HG02970 (cell line): ENCODE results near the gene ING4.
"Not testable (repeated sequence)": the region's sequence is repeated elsewhere in the genome, so short reads cannot be mapped to it uniquely, and the experiment has no call there.

Experiments used
- ATAC-seq: cut with Tn5 transposase; IDR thresholded peaks from one replicate; pipeline ENCODE4 v1.9.1; 2021; ENCODE audit warnings: mild to moderate bottlenecking, moderate library complexity, moderate number of reproducible peaks; ENCODE audit not compliant: unreplicated experiment, low FRiP score

The ING4 gene

DNA sequence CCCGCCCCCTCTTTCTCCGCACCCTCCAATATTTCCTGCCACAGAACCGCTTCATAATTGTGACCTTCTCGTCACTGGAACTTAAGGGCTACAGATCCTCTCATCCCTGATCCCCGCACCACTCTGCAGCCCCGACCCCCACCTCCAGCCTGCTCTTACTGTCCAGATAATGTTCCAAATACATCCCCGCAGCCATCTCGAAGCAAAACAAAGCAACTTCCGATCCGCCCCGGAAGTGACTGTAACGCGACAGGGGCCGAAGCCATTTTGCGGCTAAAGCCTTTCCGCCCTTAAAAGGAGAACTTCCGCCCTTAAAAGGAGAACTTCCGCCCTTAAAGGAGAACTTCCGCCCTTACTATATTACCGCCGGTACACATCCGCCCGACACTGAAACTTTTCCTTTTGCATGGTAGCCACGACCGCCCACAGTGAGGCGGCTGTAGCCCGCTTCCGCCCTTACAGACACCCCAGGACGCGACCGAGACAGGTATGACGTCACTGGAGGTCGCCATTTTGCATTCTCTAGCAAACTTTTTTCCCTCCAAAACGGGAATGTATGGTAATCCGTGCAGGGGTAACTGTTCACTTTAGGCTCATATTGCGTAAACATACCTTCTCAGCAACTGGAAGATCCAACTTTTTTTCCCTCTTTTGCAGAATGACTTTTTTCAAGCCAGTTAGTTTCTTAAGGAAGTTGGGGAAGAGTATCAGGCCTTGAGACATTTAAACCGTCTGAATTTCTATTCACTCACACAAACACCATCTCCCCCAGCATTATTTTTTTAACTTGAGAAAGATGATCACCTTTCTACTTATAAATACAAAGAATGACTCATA lies at the start of gene ING4:
TSS of gene ING4 (minus strand) at position 214 of the 837 bp plus-strand sequence. CDS start at position 196, 18 bp downstream.
- peak; percentile 95 for ATAC-seq

DNA sequence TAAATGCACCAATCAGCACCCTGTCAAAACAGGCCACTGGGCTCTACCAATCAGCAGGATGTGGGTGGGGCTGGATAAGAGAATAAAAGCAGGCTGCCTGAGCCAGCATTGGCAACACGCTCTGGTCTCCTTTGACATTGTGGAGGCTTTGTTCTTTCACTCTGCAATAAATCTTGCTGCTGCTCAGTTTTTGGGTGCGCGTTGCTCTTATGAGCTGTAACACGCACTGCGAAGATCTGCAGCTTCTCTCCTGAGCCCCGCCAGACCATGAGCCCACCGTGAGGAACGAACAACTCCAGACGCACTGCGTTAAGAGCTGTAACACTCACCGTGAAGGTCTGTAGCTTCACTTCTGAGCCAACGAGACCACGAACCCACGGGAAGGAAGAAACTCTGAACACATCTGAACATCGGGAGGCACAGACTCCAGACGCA lies 46.1 kb upstream of the ING4 start:
- ATAC-seq, result no peak

DNA sequence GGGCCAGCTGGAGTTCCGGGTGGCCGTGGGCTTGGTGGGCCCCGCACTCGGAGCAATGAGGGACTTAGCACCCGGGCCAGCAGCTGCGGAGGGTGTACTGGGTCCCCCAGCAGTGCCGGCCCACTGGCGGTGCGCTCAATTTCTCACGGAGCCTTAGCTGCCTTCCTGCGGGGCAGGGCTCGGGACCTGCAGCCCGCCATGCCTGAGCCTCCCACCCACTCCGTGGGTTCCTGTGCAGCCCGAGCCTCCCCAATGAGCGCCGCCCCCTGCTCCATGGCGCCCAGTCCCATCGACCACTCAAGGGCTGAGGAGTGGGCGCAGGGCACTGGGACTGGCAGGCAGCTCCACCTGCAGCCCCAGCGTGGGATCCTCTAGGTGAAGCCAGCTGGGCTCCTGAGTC lies 45.4 kb upstream of the ING4 start:
- ATAC-seq, result not testable (repeated sequence)

DNA sequence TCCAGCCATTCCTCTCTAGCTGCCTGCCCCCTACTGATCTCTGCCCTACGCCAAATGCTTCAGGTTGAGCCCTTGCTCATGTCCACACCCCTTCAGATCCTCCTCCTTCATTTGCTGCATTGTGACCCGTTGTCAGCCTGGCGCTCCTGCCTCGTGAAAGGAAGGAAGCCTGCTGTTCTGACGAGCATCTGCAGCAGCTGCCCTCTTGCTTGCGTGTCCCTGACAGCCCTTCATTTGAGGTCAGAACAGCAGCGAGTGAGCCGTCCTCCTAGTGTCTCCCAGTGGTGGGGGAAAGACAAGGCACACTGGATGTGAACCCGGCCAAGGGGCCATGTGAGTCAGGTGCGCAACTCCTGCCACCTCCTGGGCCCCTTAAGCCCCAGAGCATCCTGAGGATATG lies 40.7 kb upstream of the ING4 start:
- ATAC-seq, result no peak

DNA sequence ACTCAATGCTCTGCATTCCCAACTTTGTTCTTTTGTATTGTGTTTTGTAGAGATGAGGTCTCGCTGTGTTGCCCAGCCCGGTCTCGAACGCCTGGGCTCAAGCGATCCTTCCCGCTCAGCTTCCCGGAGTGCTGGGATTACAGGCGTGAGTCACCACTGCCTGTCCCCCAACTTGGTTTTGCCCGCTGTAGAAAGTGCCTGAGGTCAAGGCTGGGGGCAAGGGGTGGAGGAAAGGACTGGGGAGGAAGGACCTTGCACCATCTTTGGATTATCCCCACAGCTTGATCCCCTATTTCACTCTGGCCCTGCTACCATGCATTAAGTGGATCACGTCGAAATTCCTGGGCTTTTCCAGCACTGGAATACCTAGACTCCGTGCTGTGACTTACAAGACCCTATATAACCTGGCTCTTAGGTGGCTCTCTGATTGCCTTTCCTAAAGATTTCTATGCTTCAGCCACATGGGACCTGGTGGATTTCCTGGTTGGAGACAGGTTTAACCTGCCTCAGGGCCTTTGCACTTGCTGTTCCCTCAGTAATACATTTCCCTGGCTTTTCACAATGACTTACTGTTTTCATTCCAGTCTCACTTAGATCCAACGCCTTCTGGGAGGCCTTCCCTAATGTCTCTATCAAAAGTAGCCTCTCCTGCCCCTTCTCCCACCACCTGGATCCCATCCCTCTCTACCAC lies 38.3 kb upstream of the ING4 start:
- no peak for ATAC-seq

DNA sequence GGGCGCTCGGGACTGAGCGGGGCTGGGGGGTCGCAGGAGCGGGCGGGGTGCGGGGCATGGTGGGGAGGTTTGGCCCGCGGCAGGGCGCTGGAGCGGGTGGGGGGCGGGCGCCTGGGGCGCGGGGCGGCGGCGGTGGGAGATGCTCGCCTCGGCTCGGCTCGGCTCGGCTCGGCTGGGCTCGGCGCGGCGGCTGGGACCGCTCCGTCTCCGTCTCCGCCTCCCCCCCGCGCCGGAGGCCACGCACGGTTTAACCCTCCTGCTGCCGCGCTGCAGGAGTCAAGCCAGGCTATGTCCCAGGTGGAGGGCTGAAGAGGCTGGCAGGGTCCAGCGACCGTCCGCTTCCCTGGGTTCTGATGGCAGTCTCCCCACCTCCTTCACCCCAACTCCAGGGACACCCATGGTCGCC lies 37.7 kb upstream of the ING4 start, which contains the start of gene PIANP:
TSS of gene PIANP (minus strand) at position 170 of the 406 bp plus-strand sequence. CDS start 2,754 bp downstream, outside the sequence.
- no peak for ATAC-seq

DNA sequence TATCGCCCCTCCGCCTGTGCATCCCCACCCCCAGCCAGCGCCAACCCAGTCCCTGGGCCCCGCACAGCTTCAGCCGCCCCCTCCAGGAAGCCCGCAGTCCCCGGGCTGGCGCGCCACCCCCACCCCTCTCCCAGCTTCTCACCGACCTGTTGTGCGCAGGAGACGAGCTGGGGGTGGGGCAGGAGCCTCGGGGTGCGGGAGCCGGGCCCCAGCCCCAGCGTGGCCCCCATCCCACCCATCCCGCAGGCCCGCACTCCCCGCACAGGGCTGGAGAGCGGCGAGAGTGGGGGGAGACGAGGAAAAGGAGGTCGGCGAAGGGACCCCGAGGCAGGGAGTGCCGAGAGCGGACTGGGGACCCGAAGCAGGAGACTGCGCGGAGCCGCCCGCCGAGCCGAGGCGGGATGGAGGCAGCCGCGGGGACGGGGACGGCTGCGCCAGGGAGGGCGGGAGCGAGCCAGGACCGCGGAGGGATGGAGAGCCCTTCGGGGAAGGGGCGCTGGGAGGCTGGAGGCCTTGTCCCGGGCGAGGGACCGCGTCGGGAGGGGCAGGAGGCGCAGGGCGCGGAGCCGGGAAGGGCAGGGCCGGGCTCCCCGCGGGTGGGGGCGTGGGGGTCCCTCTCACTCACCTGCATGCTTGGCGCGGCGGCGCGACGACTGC lies 37.2 kb upstream of the ING4 start:
- ATAC-seq, result no peak

DNA sequence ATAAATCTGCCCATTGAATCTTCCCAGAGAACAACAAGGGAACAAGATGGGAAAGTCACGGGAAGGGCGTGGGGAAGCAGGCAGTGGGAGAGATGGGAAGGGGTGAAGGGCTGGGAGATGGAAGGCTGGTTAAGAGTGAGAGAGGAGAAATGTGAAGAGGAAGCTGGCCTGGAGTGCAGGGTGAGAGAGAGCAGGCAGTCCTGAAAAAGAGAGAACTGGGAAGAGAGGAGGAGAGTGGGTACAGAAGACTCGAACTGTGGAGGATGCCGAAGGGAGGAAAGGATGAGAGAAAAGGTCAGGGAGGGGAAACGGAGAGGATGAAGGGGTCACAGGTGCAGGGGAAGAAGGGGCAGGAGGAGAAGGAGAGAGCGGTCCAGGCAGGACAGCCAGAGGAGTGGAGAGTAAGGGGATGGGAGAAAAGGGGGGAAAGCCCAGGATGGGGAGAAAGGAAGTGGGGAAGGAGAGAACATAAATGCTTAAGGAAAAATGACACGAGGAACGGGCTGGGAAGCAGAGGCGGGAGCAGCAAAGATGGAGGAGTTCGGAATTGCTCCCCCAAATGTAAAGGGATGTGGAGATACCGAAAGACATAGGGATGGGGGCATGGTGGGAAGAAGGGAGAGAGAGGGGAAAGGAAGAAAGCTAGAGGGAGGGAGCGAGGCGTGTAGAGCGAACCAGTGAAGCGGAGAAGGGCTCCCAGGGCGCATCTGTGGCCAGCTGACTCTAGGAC lies 36.5 kb upstream of the ING4 start:
- no peak for ATAC-seq

DNA sequence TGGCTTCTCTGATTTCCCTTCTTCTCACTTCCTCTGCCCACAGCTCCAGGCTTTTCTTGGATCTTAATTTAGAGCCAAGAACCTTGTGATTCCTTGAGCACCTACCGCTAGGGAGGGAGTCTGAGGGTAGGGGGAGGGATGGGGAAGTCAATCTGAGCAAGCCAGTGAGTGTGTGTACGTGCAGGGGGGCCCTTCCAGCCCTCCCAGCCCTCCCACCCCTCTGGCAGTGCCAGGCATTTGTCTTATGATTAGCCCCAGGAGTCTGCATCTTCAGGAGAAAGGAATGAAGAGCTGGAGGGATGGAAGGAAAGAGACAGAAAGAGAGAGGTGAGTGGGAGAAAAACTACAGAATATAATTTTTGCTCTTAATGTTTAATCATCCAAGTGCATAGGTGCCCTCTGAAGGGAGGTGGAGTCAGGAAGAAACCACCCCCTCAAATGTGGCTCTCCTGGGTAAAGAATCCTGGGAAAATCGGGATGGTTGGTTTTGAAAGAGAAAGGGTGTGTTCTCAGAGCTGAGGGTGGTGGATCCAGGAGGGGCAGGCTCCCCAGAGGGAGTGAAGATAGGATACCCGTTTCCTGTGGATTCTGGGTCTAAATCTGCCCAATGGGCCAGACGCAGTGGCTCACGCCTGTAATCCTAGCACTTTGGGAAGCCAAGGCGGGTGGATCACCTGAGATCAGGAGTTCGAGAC lies 35.6 kb upstream of the ING4 start:
- no peak for ATAC-seq

DNA sequence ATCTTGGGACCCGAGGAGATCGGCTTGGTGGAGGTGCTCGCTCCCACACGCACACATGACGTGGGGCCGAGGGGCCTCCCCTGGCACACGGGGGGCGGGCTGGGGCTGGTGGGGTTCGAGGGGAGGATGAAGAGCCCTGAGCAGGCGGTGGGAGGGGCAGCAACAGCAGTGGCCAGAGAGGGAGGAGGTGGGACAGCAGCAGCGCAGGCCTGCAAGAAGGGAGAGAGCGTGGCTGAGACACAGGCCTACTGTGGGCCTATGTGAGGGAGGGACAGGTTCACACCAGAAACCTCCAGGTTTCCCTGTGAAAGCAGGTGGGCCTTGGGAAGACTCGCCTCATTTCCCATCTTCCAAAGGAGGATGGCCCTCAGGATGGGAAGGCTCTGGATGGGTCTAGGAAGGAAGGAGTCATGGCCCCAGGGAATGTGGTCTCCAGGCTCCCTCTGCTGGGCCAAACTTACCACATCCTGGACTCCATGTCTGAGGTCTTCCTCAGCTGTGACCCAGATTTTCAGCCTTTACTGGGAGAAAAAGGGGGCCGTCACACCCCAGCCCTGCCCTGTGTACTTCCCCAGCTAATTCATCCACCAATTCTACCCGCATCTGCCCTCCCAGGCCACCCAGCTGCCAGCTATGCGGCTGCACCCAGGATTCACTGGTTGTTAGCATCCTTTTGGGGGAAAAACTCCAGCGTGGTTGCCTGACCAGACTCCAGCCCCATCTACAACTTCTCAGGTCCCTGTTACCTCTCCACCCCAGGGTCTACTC lies 34.8 kb upstream of the ING4 start:
- no peak for ATAC-seq

DNA sequence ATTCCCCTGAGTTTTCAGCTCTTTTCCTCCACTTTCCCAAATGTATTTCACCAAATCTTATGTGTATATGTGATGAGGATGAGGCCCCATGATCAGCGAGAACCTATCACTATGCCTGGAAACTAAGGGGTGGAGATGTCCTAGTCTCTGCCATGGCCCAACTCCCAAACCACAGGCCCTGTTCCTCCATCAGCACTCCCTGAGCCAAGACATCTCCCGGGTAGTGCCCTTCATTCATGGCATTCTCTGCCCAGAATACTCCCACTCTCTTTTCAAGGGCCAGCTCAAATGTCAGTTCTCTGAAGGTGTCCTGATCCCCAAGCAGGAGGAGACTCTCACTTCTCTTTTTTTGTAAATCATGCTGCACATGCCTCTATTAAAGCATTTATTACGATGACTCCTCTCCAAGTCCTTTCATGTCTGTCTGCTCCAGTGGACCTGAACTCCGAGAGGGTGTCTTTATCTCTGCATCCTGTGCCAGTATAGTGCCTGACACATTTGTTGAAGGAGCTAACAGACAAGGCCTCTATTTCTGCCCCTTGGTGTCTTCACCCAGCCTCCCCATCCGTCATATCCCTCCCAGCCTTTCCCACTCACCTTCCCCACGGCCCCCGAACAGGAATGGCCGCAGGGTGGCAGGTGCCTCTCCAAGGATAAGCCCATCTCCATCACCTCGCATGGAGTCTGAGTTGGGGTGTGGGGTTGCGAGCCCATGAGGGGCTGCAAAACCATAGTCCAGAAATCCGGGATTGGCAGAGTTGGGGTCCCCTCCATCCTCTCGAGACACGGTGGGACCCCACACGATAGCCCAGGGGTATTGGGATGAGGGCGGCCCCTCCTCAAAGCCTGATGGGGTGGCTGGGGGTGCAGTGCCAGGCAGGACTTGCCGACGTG lies 34.0 kb upstream of the ING4 start:
- no peak for ATAC-seq

DNA sequence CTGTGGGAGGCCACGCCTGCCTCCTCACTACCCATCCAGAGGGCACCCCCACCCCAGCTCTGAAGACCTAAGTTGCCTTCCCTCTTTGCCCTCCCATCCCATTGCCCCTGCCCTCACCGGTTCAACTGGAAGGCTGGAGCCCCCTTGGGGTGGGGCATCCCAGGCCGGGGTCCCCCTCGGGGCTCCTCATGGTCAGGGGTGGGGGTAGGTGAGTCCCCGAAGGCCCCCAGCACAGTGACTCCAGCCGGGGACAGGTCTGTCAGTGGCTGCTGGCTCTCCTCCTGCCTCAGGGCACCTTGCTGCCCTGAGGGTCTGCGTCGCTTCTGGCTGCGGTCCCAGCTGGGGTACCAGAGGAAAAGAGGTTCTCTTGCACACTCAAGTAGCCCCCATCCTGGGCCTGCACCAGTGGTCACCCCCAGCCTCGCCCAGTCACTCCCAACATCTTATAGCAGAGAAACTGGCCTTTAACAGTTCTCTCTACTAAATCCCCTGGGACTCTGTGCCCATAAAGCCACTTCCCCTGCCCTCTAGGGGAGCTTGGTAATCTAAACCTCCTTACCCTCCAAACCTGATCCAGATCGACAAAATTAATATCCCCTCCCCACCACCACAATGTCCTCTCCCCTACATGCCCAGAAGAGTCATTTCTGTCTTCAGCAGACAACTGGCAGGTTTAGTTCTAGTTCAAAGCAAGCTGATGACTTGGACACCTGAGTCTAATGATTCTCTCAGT lies 32.6 kb upstream of the ING4 start:
- no peak for ATAC-seq

DNA sequence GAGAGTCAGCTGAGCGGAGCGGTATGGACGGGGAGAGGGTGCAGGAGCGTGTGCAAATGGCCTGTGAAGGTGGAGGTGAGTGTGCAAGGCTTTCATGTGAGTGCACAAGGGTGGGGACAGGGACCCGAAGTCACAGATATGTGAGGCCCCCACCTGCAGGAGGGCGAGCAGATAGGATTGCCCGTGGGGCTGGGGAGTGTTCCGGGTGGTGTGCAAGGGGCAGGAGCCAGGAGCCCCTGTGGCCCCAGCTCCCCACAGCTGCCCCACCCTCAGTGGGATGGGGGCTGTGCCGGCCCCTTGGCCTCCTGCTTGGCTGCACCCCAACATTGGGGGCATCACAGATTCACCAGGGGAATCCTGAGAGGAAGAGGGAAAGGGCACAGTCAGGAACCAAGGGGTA lies 31.8 kb upstream of the ING4 start:
- no peak for ATAC-seq

DNA sequence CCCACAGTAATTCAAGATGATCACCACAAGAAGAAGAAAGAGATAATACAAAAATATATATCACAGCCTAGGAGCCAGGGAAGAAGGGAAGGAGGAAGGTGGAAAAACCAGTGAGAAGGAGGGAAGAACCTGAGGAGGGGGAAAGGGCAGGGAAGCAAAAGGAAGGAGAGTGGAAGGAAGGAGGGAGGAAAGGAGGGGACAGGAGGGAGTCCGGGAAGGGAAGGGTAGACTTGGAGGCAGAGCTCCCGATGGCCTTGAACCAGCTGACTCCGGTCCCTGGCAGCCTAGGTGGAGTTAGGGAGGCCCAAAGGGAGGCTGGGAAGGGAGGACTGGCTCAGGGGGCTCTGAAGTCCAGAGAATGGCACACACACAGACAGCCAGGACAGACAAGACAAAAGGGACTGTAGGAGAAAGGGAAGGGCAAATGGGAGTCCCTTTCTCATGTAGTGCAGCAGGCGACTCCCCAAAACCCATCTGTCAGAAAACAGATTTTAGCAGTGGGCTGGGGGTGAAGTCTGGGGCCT lies 31.0 kb upstream of the ING4 start:
- no peak for ATAC-seq

DNA sequence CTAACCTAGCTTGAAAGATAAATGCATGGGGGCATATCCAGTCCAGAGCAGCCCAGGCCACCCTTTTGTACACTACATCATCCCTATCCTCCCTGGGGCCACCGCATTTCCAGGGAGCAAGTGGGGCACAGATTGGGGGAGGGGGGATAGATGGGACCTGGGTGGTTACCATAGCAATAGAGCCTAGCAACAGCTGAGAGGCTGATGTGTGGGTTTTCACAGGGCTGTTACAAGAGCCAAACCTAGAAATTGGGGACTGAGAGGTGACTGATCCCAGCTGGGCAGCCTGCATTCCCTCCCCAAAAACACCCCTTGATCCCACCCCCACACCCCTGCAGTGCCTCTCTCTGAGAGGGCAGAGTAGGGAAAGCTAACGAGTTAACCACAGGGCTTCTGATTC lies 30.0 kb upstream of the ING4 start:
- no peak for ATAC-seq

DNA sequence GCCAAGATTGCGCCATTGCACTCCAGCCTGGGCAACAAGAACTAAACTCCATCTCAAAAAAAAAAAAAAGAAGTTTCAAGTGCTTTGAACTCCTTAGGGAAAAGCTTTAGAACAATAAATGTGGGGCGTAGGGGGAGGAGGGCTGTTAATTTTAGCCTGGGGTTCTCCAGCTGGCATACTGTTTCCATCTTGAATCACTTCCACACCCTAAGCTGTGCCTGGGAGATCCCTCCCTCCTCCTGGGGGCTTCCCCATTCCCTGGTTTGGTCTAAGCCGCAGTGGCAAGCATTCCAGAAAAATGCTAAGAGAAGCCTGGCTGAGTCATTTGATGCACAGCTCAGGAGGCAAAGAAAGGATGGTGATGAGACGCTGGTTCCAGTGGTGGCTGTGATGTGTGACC lies 28.6 kb upstream of the ING4 start:
- no peak for ATAC-seq
